Activated naive CD8-positive, alpha-beta T cell (primary cell): ENCODE measurements around the gene FUNDC1.

Experiments used
- H3K27ac Mint-ChIP-seq: one replicate; pipeline ENCODE4 v1.8.0; 2021; ENCODE audit warnings: mixed read lengths
- H3K27me3 Mint-ChIP-seq: one replicate; pipeline ENCODE4 v1.8.0; 2021; ENCODE audit warnings: mixed read lengths
- H3K36me3 Mint-ChIP-seq: one replicate; pipeline ENCODE4 v1.8.0; 2021; ENCODE audit warnings: mixed read lengths
- H3K4me1 Mint-ChIP-seq: one replicate; pipeline ENCODE4 v1.8.0; 2021; ENCODE audit warnings: low read depth, mixed read lengths
- H3K4me3 Mint-ChIP-seq: one replicate; pipeline ENCODE4 v1.8.0; 2021; ENCODE audit warnings: mild to moderate bottlenecking, mixed read lengths
- H3K9me3 Mint-ChIP-seq: one replicate; pipeline ENCODE4 v1.8.0; 2021; ENCODE audit warnings: low read depth, mixed read lengths

The FUNDC1 gene

GRCh38 chrX:44503560-44503959 is 39.1 kb downstream of the FUNDC1 start:
- Mint-ChIP-seq H3K27me3 (no peaks in the 10 kb centered on the region), H3K4me3 (no peak overlapping the region), H3K9me3 (no peaks in the 10 kb centered on the region), H3K27ac (no peak overlapping the region), H3K4me1 (no peaks in the 10 kb centered on the region), H3K36me3 (no peaks in the 10 kb centered on the region)

- Mint-ChIP-seq H3K27ac (no peak overlapping the region), H3K36me3 (no peaks in the 10 kb centered on the region), H3K27me3 (no peaks in the 10 kb centered on the region), H3K4me3 (no peak overlapping the region), H3K9me3 (no peaks in the 10 kb centered on the region), H3K4me1 (peaks cover 4% of the 10 kb centered on the region)
Measured at GRCh38 chrX:44495091-44495490, 47.6 kb downstream of the FUNDC1 start.

- no peak overlapping the region for H3K27ac Mint-ChIP-seq
- no peak overlapping the region for H3K4me3 Mint-ChIP-seq
- H3K36me3 Mint-ChIP-seq, result no peaks in the 10 kb centered on the region
- no peaks in the 10 kb centered on the region for H3K27me3 Mint-ChIP-seq
- peaks cover 4% of the 10 kb centered on the region for H3K4me1 Mint-ChIP-seq
- no peaks in the 10 kb centered on the region for H3K9me3 Mint-ChIP-seq
Measured at GRCh38 chrX:44494357-44494756, 48.3 kb downstream of the FUNDC1 start.

GRCh38 chrX:44489515-44489914 is 53.1 kb downstream of the FUNDC1 start:
- Mint-ChIP-seq H3K4me1 (peaks cover 3% of the 10 kb centered on the region), H3K9me3 (no peaks in the 10 kb centered on the region), H3K27ac (no peak overlapping the region)

GRCh38 chrX:44484607-44485146 is 58.0 kb downstream of the FUNDC1 start:
- H3K4me3 Mint-ChIP-seq, result no peak overlapping the region
- no peaks in the 10 kb centered on the region for H3K36me3 Mint-ChIP-seq
- no peaks in the 10 kb centered on the region for H3K27me3 Mint-ChIP-seq
- H3K4me1 Mint-ChIP-seq, result no peaks in the 10 kb centered on the region
- H3K27ac Mint-ChIP-seq, result no peak overlapping the region
- H3K9me3 Mint-ChIP-seq, result no peaks in the 10 kb centered on the region

More at GRCh38 chrX:44489515-44489914, 53.1 kb downstream of the FUNDC1 start:
- H3K4me3 Mint-ChIP-seq, result no peak overlapping the region
- no peaks in the 10 kb centered on the region for H3K36me3 Mint-ChIP-seq
- H3K27me3 Mint-ChIP-seq, result no peaks in the 10 kb centered on the region

GRCh38 chrX:44483965-44484606 is 58.6 kb downstream of the FUNDC1 start:
- no peaks in the 10 kb centered on the region for H3K4me1 Mint-ChIP-seq
- no peaks in the 10 kb centered on the region for H3K36me3 Mint-ChIP-seq

GRCh38 chrX:44482575-44482974 is 60.1 kb downstream of the FUNDC1 start:
- Mint-ChIP-seq H3K27ac (no peak overlapping the region), H3K4me3 (no peak overlapping the region), H3K9me3 (no peaks in the 10 kb centered on the region), H3K4me1 (no peaks in the 10 kb centered on the region), H3K27me3 (no peaks in the 10 kb centered on the region), H3K36me3 (no peaks in the 10 kb centered on the region)

More at GRCh38 chrX:44483965-44484606, 58.6 kb downstream of the FUNDC1 start:
- no peaks in the 10 kb centered on the region for H3K9me3 Mint-ChIP-seq
- H3K27ac Mint-ChIP-seq, result no peak overlapping the region
- no peaks in the 10 kb centered on the region for H3K27me3 Mint-ChIP-seq
- no peak overlapping the region for H3K4me3 Mint-ChIP-seq

GRCh38 chrX:44480591-44480990 is 62.1 kb downstream of the FUNDC1 start:
- Mint-ChIP-seq H3K27ac (no peak overlapping the region), H3K4me3 (no peak overlapping the region), H3K9me3 (no peaks in the 10 kb centered on the region), H3K4me1 (no peaks in the 10 kb centered on the region), H3K36me3 (no peaks in the 10 kb centered on the region), H3K27me3 (no peaks in the 10 kb centered on the region)

- Mint-ChIP-seq H3K4me3 (no peak overlapping the region), H3K4me1 (no peaks in the 10 kb centered on the region), H3K27me3 (no peaks in the 10 kb centered on the region), H3K27ac (no peak overlapping the region), H3K9me3 (no peaks in the 10 kb centered on the region), H3K36me3 (no peaks in the 10 kb centered on the region)
Measured at GRCh38 chrX:44474410-44474809, 68.2 kb downstream of the FUNDC1 start.
